ENCODE data around the gene SNX20. TPM values are rescaled to one million over a fixed set of nuclear protein-coding genes. Genes with fewer than 3 reads are reported as not detected.
A peak's percentile ranks its signal among the peaks of the same experiment; 100 is the strongest.

SNX20 gene
- total RNA-seq, 5 donors from 2014 or later (not counting 1 experiment from before 2014, with no cell fraction given): 38.8 to 85.2 (median 69.6) TPM

DNA sequence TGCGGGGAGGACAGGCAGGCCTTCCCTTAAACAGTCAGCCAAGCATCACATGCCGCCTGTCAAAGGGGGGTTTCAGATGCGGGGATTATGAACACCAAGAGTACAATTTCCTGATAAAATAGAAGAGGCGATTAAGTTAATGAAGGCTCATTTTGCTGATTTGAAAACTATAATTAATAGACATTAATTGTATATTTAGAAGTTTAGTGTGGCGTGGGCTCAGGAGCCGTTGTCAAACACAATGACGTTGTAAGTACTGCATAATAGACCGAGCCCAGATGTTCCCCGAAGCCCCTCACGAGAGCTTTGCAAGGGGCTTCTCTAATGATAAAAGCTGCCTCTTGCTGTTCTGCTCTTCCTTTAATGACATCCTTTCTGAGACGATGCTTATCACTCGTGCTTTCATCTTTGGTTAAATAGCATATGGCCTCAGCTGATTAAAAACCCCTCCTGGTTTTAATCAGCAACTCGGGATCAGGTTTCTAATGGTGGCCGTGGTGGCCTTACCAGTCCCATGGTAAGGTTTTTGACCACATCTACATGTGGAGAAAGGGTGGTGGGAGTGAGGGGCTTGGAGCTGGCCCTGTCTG lies 28.2 kb downstream of the SNX20 start:
- Mint-ChIP-seq H3K4me1 (no peaks in the 10 kb centered on the region), H3K9me3 (no peaks in the 10 kb centered on the region), H3K4me3 (no peak overlapping the region), H3K36me3 (peaks cover 20% of the 10 kb centered on the region), H3K27ac (no peak overlapping the region), H3K27me3 (no peaks in the 10 kb centered on the region)
- Histone ChIP-seq H3K27ac (ENCODE audit: low read length) (no peak overlapping the region), H3K36me3 (ENCODE audit: control insufficient read depth in 2 of 2, extremely low read depth in 1 of 2, insufficient read depth in 1 of 2, low read length in 1 of 2) (peaks cover 0 to 4% of the 10 kb centered on the region in 2 donors), H3K4me3 (ENCODE audit: control insufficient read depth in 1 of 2, extremely low read depth in 1 of 2, low read length in 1 of 2) (no peak overlapping the region), H3K27me3 (replicated peaks in 1 of 2; ENCODE audit: control insufficient read depth in 2 of 2, extremely low read depth in 1 of 2, insufficient read depth in 2 of 2, low read length in 1 of 2) (peaks cover 0 to 4% of the 10 kb centered on the region in 2 experiments), H3K4me1 (ENCODE audit: control insufficient read depth in 1 of 2, extremely low read depth in 1 of 2, insufficient read depth in 2 of 2, low read length in 2 of 2) (no peaks in the 10 kb centered on the region), H3K9me3 (no peaks in the 10 kb centered on the region)
- ATAC-seq (replicated peaks in 1 of 4): no peak
- no peak for DNase-seq
- ChIA-PET POLR2A (no interaction called here), CTCF (interaction anchor here (0.6 to 1.5 kb wide), 3 partner anchors 12 to 266 kb away, joined by 3 to 4 read pairs (median 3); no protein-coding TSS in a partner anchor)
- 81% methylated on average over 10 of the region's 14 CpGs for whole genome bisulfite sequencing (ENCODE audit: insufficient coverage)

DNA sequence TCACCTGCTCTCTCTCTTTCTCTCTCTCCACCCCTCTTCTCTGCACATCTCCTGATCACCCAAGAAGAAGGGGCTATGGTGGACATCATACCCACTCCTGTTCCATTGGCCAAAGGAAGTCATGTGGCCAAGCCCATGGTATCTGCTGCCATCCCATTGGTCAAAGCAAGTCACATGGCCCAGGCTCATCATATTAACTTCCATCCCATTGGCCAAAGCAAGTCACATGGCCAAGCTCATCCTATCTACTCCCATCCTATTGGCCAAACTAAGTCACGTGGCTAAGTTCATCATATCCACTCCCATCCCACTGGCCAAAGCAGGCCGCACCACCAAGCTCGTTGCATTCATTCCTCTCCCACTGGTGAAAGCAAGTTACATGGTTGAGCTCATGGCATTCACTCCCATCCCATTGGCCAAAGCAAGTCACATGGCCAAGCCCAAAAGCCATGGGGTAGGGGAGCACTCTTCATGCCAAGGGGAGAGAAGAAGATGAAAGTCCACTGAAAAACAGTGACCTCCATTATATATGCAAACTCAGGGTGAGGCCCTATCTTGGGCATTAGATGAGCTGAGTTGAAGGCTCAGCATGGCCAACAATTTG lies 29.2 kb downstream of the SNX20 start:
- DNase-seq (no peak), ATAC-seq (replicated peaks in 1 of 4) (no peak)
- ChIA-PET CTCF (interaction anchor here in 1 of 2 donors (1.5 kb wide), 1 partner anchor 13 kb away, joined by 3 read pairs; no protein-coding TSS in a partner anchor), POLR2A (no interaction called here)
- H3K36me3 ChIP-seq (ENCODE audit: control insufficient read depth in 2 of 2, extremely low read depth in 1 of 2, insufficient read depth in 1 of 2, low read length in 1 of 2): peaks cover 0 to 4% of the 10 kb centered on the region in 2 donors
- Mint-ChIP-seq H3K4me1 (no peaks in the 10 kb centered on the region), H3K4me3 (no peak overlapping the region), H3K36me3 (peaks cover 20% of the 10 kb centered on the region), H3K9me3 (no peaks in the 10 kb centered on the region), H3K27me3 (no peaks in the 10 kb centered on the region), H3K27ac (no peak overlapping the region)
- H3K4me1 ChIP-seq (ENCODE audit: control insufficient read depth in 1 of 2, extremely low read depth in 1 of 2, insufficient read depth in 2 of 2, low read length in 2 of 2): no peaks in the 10 kb centered on the region
- peaks cover 0 to 4% of the 10 kb centered on the region in 2 experiments for H3K27me3 ChIP-seq (replicated peaks in 1 of 2; ENCODE audit: control insufficient read depth in 2 of 2, extremely low read depth in 1 of 2, insufficient read depth in 2 of 2, low read length in 1 of 2)
- no peaks in the 10 kb centered on the region for H3K9me3 ChIP-seq
- H3K4me3 ChIP-seq (ENCODE audit: control insufficient read depth in 1 of 2, extremely low read depth in 1 of 2, low read length in 1 of 2): no peak overlapping the region
- 89% methylated on average over 1 of the region's 3 CpGs for WGBS (ENCODE audit: insufficient coverage)
- no peak overlapping the region for H3K27ac ChIP-seq (ENCODE audit: low read length)

DNA sequence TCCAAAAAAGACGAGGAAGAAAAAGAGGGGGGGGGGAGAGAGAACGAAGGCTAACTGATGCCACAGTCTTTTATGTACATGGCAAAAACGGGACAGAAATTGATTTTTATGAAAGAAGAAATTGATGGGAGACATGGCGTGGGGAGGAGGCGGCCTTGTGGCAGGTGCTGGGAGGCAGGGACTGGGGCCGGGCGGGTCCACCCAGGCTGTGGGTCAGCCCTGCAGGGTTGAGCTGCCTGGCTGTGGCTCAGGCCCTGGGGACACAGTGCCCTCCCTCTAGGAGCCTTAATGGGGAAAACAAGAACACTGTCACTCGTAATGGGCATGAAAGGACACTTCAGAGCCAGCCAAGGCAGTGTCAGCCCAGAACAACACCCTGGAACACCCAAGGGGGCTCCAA lies 34.8 kb downstream of the SNX20 start:
- ChIA-PET CTCF (interaction anchor here in 1 of 2 donors (0.6 to 0.7 kb wide), 3 partner anchors 47 to 323 kb away, joined by 4 to 6 read pairs (median 5); no protein-coding TSS in a partner anchor), POLR2A (no interaction called here)
- H3K4me1 ChIP-seq (ENCODE audit: control insufficient read depth in 1 of 2, extremely low read depth in 1 of 2, insufficient read depth in 2 of 2, low read length in 2 of 2): no peaks in the 10 kb centered on the region
- WGBS (ENCODE audit: insufficient coverage): 83% methylated on average over 8 of the region's 8 CpGs
- Mint-ChIP-seq H3K4me3 (no peak overlapping the region), H3K27ac (no peak overlapping the region), H3K9me3 (no peaks in the 10 kb centered on the region), H3K4me1 (peaks cover 5 to 7% (median 5%) of the 10 kb centered on the region in 3 donors), H3K36me3 (peaks cover 11% of the 10 kb centered on the region), H3K27me3 (no peaks in the 10 kb centered on the region)
- ATAC-seq (replicated peaks in 1 of 4) (no peak), DNase-seq (no peak)
- H3K27ac ChIP-seq (ENCODE audit: low read length): no peak overlapping the region
- no peak overlapping the region for H3K4me3 ChIP-seq (ENCODE audit: control insufficient read depth in 1 of 2, extremely low read depth in 1 of 2, low read length in 1 of 2)
- no peaks in the 10 kb centered on the region for H3K9me3 ChIP-seq
- H3K36me3 ChIP-seq (ENCODE audit: control insufficient read depth in 2 of 2, extremely low read depth in 1 of 2, insufficient read depth in 1 of 2, low read length in 1 of 2): no peaks in the 10 kb centered on the region
- peaks cover 0 to 13% of the 10 kb centered on the region in 2 experiments for H3K27me3 ChIP-seq (replicated peaks in 1 of 2; ENCODE audit: control insufficient read depth in 2 of 2, extremely low read depth in 1 of 2, insufficient read depth in 2 of 2, low read length in 1 of 2)

DNA sequence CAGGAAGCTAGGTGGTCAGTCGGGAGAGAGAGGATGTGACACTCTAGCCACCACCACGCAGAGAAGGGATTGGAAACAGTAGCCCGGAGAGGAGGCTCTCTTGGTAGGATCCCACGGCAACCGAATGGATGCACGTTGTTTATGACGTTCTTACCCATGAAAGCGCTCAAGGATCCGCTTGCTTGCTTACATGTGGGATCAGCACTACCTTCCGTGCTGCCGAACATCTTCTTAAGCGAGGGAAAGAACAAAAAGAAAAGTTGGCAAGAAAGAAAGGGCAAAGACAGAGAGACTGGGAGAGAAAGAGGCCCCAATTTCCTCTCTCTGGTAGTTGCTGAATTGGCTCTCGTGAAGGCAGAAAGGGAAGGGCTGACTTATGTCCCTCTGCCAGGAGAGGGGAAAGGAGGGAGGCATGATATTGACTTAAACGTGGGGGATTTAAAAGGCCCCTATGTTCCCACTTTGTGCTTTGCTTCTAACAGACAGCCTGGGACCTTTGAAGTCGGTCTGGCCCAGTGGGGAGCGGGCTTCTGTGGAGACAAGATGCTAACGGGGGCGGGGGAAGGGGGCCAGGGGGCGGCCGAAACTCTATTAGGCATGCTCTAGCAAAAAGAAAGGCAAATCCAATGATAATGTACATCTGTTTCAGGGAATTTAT lies 35.4 kb downstream of the SNX20 start:
- Histone ChIP-seq H3K27me3 (replicated peaks in 1 of 2; ENCODE audit: control insufficient read depth in 2 of 2, extremely low read depth in 1 of 2, insufficient read depth in 2 of 2, low read length in 1 of 2) (peaks cover 0 to 15% of the 10 kb centered on the region in 2 experiments), H3K4me3 (ENCODE audit: control insufficient read depth in 1 of 2, extremely low read depth in 1 of 2, low read length in 1 of 2) (no peak overlapping the region), H3K36me3 (ENCODE audit: control insufficient read depth in 2 of 2, extremely low read depth in 1 of 2, insufficient read depth in 1 of 2, low read length in 1 of 2) (no peaks in the 10 kb centered on the region), H3K27ac (ENCODE audit: low read length) (no peak overlapping the region), H3K4me1 (ENCODE audit: control insufficient read depth in 1 of 2, extremely low read depth in 1 of 2, insufficient read depth in 2 of 2, low read length in 2 of 2) (no peaks in the 10 kb centered on the region), H3K9me3 (no peaks in the 10 kb centered on the region)
- no peak for DNase-seq
- Mint-ChIP-seq H3K9me3 (no peaks in the 10 kb centered on the region), H3K4me1 (peaks cover 5 to 7% (median 5%) of the 10 kb centered on the region in 3 donors), H3K27me3 (no peaks in the 10 kb centered on the region), H3K36me3 (peaks cover 11% of the 10 kb centered on the region), H3K27ac (no peak overlapping the region), H3K4me3 (no peak overlapping the region)
- WGBS (ENCODE audit: insufficient coverage): 86% methylated on average over 13 of the region's 20 CpGs
- no peak for ATAC-seq (replicated peaks in 1 of 4)
- ChIA-PET CTCF (interaction anchor here in 1 of 2 donors (0.6 to 1.1 kb wide), 5 partner anchors 48 to 323 kb away, joined by 3 to 6 read pairs (median 4); no protein-coding TSS in a partner anchor), POLR2A (no interaction called here)

DNA sequence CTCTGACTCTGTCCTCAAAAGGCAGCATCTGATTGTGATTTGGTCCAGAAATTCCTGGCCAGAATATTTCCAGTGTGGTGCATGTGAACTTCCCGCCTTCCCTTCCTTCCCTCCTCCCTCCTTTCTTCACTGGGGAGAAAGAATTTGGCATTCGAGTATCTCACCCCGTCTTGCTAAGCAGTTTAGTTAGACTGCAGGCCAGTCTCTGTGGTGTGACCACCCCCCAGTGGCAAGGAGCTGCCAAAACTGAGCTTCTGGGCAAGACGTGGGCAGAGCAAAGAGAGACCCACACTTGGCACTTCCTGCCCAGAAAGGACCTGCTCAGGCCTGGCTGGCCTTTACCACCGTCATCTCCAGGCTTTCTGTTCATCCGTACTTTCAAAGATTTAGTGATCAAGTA lies 36.4 kb downstream of the SNX20 start:
- no peaks in the 10 kb centered on the region for H3K9me3 ChIP-seq
- Mint-ChIP-seq H3K4me3 (no peak overlapping the region), H3K36me3 (peaks cover 7% of the 10 kb centered on the region), H3K27me3 (no peaks in the 10 kb centered on the region), H3K4me1 (peaks cover 5 to 7% (median 5%) of the 10 kb centered on the region in 3 donors), H3K27ac (no peak overlapping the region), H3K9me3 (no peaks in the 10 kb centered on the region)
- H3K4me3 ChIP-seq (ENCODE audit: control insufficient read depth in 1 of 2, extremely low read depth in 1 of 2, low read length in 1 of 2): no peak overlapping the region
- no peaks in the 10 kb centered on the region for H3K4me1 ChIP-seq (ENCODE audit: control insufficient read depth in 1 of 2, extremely low read depth in 1 of 2, insufficient read depth in 2 of 2, low read length in 2 of 2)
- H3K27me3 ChIP-seq (replicated peaks in 1 of 2; ENCODE audit: control insufficient read depth in 2 of 2, extremely low read depth in 1 of 2, insufficient read depth in 2 of 2, low read length in 1 of 2): peaks cover 0 to 13% of the 10 kb centered on the region in 2 experiments
- DNase-seq (peak in 24 of 35 experiments; percentile 14 to 61 (median 38)), ATAC-seq (replicated peaks in 1 of 4) (peak in 3 of 4 experiments; percentile 78 to 85 (median 79))
- POLR2A ChIA-PET: no interaction called here
- no peaks in the 10 kb centered on the region for H3K36me3 ChIP-seq (ENCODE audit: control insufficient read depth in 2 of 2, extremely low read depth in 1 of 2, insufficient read depth in 1 of 2, low read length in 1 of 2)
- CTCF ChIA-PET: interaction anchor here (0.6 to 1.1 kb wide), 10 partner anchors 21 to 620 kb away, joined by 3 to 8 read pairs (median 3); partner anchors contain the start of gene CNEP1R1 (in 1 of the 2)
- WGBS (ENCODE audit: insufficient coverage): 48% methylated on average over 3 of the region's 6 CpGs
- H3K27ac ChIP-seq (ENCODE audit: low read length): no peak overlapping the region

DNA sequence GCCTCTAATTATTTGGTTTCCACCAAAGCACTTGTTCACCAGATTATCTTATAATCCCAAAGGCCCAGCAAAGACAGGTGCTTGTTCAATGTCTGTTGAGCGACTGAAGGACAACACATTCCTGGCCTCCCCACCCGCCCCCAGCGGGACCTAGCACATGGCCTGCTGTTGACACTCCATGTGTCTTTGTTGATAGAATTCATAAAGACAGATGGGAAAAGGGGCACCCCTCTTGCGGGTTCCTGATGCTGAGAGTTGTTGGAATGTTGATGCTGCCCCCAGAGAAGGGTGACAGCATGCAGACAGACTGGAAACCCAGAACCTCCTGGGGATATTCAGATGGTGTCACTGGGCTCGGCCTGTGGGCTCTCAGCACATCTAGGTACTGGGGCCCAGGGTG lies 36.9 kb downstream of the SNX20 start:
- DNase-seq (no peak), ATAC-seq (replicated peaks in 1 of 4) (no peak)
- Mint-ChIP-seq H3K27me3 (no peaks in the 10 kb centered on the region), H3K4me3 (no peak overlapping the region), H3K9me3 (no peaks in the 10 kb centered on the region), H3K4me1 (peaks cover 5 to 10% (median 5%) of the 10 kb centered on the region in 3 donors), H3K36me3 (peaks cover 4% of the 10 kb centered on the region), H3K27ac (no peak overlapping the region)
- POLR2A ChIA-PET: no interaction called here
- Histone ChIP-seq H3K4me3 (ENCODE audit: control insufficient read depth in 1 of 2, extremely low read depth in 1 of 2, low read length in 1 of 2) (no peak overlapping the region), H3K27ac (ENCODE audit: low read length) (no peak overlapping the region), H3K4me1 (ENCODE audit: control insufficient read depth in 1 of 2, extremely low read depth in 1 of 2, insufficient read depth in 2 of 2, low read length in 2 of 2) (no peaks in the 10 kb centered on the region), H3K9me3 (no peaks in the 10 kb centered on the region), H3K27me3 (replicated peaks in 1 of 2; ENCODE audit: control insufficient read depth in 2 of 2, extremely low read depth in 1 of 2, insufficient read depth in 2 of 2, low read length in 1 of 2) (peaks cover 0 to 16% of the 10 kb centered on the region in 2 experiments), H3K36me3 (ENCODE audit: control insufficient read depth in 2 of 2, extremely low read depth in 1 of 2, insufficient read depth in 1 of 2, low read length in 1 of 2) (no peaks in the 10 kb centered on the region)
- CTCF ChIA-PET: interaction anchor here (0.9 to 1.0 kb wide), 5 partner anchors 33 to 434 kb away, joined by 3 to 8 read pairs (median 3); no protein-coding TSS in a partner anchor
- 88% methylated on average over 5 of the region's 5 CpGs for WGBS (ENCODE audit: insufficient coverage)

Data from T-cell (primary cell).